GM10266 (cell line): ENCODE results near the gene NPEPPS.

ENCODE experiments used
- DNase-seq: peaks from one replicate; pipeline ENCODE4 v3.0.0; 2012; ENCODE audit errors: extremely low spot score
- CTCF ChIP-seq: IDR thresholded peaks from 2 replicates; pipeline ENCODE4 v1.5.1; 2012; ENCODE audit warnings: mild to moderate bottlenecking, low read depth; ENCODE audit not compliant: control insufficient read depth, insufficient read depth; ENCODE audit errors: missing control alignments

NPEPPS gene

GRCh38 chr17:47607481-47607880 lies 76.6 kb downstream of the NPEPPS start:
- TF ChIP-seq CTCF, result no peak
- no peak for DNase-seq

- DNase-seq, result no peak
- TF ChIP-seq CTCF, result no peak
Measured at GRCh38 chr17:47611372-47612350, 80.8 kb downstream of the NPEPPS start.

- TF ChIP-seq CTCF, result peak; percentile 54
- DNase-seq, result peak; percentile 30
Measured at GRCh38 chr17:47615766-47616424, 85.0 kb downstream of the NPEPPS start.

- no peak for DNase-seq
Measured at GRCh38 chr17:47618410-47618809, 87.5 kb downstream of the NPEPPS start.

GRCh38 chr17:47620503-47621245 lies 89.8 kb downstream of the NPEPPS start:
- TF ChIP-seq CTCF, result no peak
- no peak for DNase-seq

More at GRCh38 chr17:47618410-47618809, 87.5 kb downstream of the NPEPPS start:
- no peak for TF ChIP-seq CTCF

GRCh38 chr17:47621293-47622179 lies 90.6 kb downstream of the NPEPPS start:
- no peak for TF ChIP-seq CTCF
- no peak for DNase-seq
